H1 (cell line): ENCODE measurements around the gene HDAC9.

Source experiments
- CEBPB ChIP-seq: IDR thresholded peaks from 2 replicates; pipeline ENCODE4 v1.6.1; 2012; ENCODE audit warnings: low read depth, low read length
- CTCF ChIP-seq, 3 experiments: IDR thresholded peaks; 1 replicate in 2 of 3; 2 replicates in 1 of 3; pipeline versions ENCODE4 v1.5.1 to v1.6.1; 2011; ENCODE audit warnings: low read length in 3 of 3, mild to moderate bottlenecking in 3 of 3, inconsistent platforms in 2 of 3, low read depth in 1 of 3, moderate library complexity in 1 of 3; ENCODE audit not compliant: insufficient read depth in 1 of 3; ENCODE audit errors: control extremely low read depth in 1 of 3
- EP300 ChIP-seq, 2 experiments: IDR thresholded peaks; 1 replicate in 1 of 2; 2 replicates in 1 of 2; pipeline ENCODE4 v1.6.1; 2011 to 2012; ENCODE audit warnings: low read depth in 2 of 2, low read length in 2 of 2, mild to moderate bottlenecking in 2 of 2, borderline replicate concordance in 1 of 2, inconsistent platforms in 1 of 2, moderate library complexity in 1 of 2
- PHF8 ChIP-seq: fragments of 200-600 bp; sonication (generic); conservative IDR thresholded peaks from 2 replicates; pipeline ENCODE4 v1.7.1; 2012; ENCODE audit warnings: low read depth, mild to moderate bottlenecking, inconsistent platforms, low read length, moderate library complexity
- POLR2A ChIP-seq, 2 experiments: IDR thresholded peaks; 1 replicate in 1 of 2; 2 replicates in 1 of 2; pipeline ENCODE4 v1.6.1; 2011; ENCODE audit warnings: low read depth in 2 of 2, low read length in 2 of 2, mild to moderate bottlenecking in 2 of 2; ENCODE audit errors: control extremely low read depth in 1 of 2
- POLR2AphosphoS5 ChIP-seq: IDR thresholded peaks from 2 replicates; pipeline ENCODE4 v1.6.1; 2011; ENCODE audit warnings: low read depth, low read length
- RAD21 ChIP-seq, 2 experiments: IDR thresholded peaks in 1 of 2; conservative IDR thresholded peaks in 1 of 2; 2 replicates each; pipeline ENCODE4 v1.6.1; 2011; ENCODE audit warnings: low read depth in 2 of 2, low read length in 2 of 2, improper control_type of control experiment in 1 of 2, inconsistent platforms in 1 of 2, mild to moderate bottlenecking in 1 of 2, moderate library complexity in 1 of 2
- SP1 ChIP-seq: IDR thresholded peaks from 2 replicates; pipeline ENCODE4 v1.6.1; 2011; ENCODE audit warnings: low read depth, low read length
- SRF ChIP-seq: IDR thresholded peaks from 2 replicates; pipeline ENCODE4 v1.6.1; 2011; ENCODE audit warnings: mild to moderate bottlenecking, low read depth, low read length, moderate library complexity
- ZNF274 ChIP-seq: IDR thresholded peaks from 2 replicates; pipeline ENCODE4 v1.7.0; 2012; ENCODE audit warnings: low read length, borderline replicate concordance; ENCODE audit errors: extremely low read depth
- TF ChIP-seq, protein P1 (sequence below): IDR thresholded peaks from 2 replicates; pipeline ENCODE4 v1.6.1; 2012; ENCODE audit warnings: inconsistent platforms

DNA sequence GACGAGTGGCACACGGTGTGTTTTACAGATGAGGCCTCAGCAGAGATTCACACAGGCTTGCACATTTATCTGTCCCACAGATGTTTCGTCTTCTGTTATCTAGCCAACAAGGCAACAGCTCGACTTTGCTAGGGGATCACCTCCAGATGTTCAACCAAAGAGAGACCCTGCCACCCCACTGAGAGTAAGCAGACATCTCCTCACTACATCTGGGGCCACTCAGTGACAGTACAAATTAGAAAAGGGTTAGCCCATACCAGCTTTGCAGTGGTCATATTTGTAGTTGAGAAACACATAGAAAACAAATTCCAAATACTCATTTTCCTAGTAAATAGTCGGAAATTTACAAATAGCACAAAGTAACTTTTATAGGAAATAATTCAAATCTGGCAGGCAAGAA lies 164.2 kb downstream of the HDAC9 start:
- TF ChIP-seq POLR2A (IDR thresholded peaks at IDR 0.05; ENCODE audit: control extremely low read depth in 1 of 2, low read depth in 2 of 2, low read length in 2 of 2) (no peak), PHF8 (no peak), SRF (no peak), CTCF (IDR thresholded peaks at IDR 0.05; ENCODE audit: control extremely low read depth in 1 of 3, insufficient read depth in 1 of 3, low read depth in 1 of 3, low read length in 3 of 3) (no peak), CEBPB (no peak), RAD21 (IDR thresholded peaks at IDR 0.05 in 1 of 2, conservative IDR thresholded peaks at IDR 0.05 in 1 of 2; ENCODE audit: low read depth in 2 of 2, low read length in 2 of 2) (no peak), ZNF274 (no peak), SP1 (no peak), EP300 (IDR thresholded peaks at IDR 0.05; ENCODE audit: borderline replicate concordance in 1 of 2, low read depth in 2 of 2, low read length in 2 of 2) (no peak), POLR2AphosphoS5 (no peak)
- TF ChIP-seq, protein P1, sequence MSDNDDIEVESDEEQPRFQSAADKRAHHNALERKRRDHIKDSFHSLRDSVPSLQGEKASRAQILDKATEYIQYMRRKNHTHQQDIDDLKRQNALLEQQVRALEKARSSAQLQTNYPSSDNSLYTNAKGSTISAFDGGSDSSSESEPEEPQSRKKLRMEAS = no peak
